GM21576 (cell line): ENCODE measurements around the gene SEMA4D.

Experiments
- ATAC-seq: cut with Tn5 transposase; IDR thresholded peaks from one replicate; pipeline ENCODE4 v1.9.1; 2021; ENCODE audit warnings: mild to moderate bottlenecking, moderate library complexity; ENCODE audit not compliant: unreplicated experiment

The SEMA4D gene

GRCh38 chr9:89448381-89448780, 49.5 kb downstream of the SEMA4D start:
- no peak for ATAC-seq

- no peak for ATAC-seq
Measured at GRCh38 chr9:89447416-89447815, 50.5 kb downstream of the SEMA4D start.

GRCh38 chr9:89446961-89447310, 51.0 kb downstream of the SEMA4D start:
- ATAC-seq, result no peak

- no peak for ATAC-seq
Measured at GRCh38 chr9:89446261-89446960, 51.5 kb downstream of the SEMA4D start.

- no peak for ATAC-seq
Measured at GRCh38 chr9:89445801-89446251, 52.1 kb downstream of the SEMA4D start.

- no peak for ATAC-seq
Measured at GRCh38 chr9:89444925-89445765, 52.8 kb downstream of the SEMA4D start.

GRCh38 chr9:89444274-89444673, 53.6 kb downstream of the SEMA4D start:
- ATAC-seq, result no peak

GRCh38 chr9:89442981-89443814, 54.7 kb downstream of the SEMA4D start:
- ATAC-seq, result peak; percentile 48

GRCh38 chr9:89442501-89442978, 55.4 kb downstream of the SEMA4D start:
- ATAC-seq, result peak; percentile 40

GRCh38 chr9:89441986-89442385, 55.9 kb downstream of the SEMA4D start:
- ATAC-seq, result no peak

- no peak for ATAC-seq
Measured at GRCh38 chr9:89441655-89441970, 56.3 kb downstream of the SEMA4D start.

GRCh38 chr9:89440951-89441654, 56.8 kb downstream of the SEMA4D start:
- no peak for ATAC-seq

- no peak for ATAC-seq
Measured at GRCh38 chr9:89440548-89440947, 57.4 kb downstream of the SEMA4D start.

GRCh38 chr9:89440046-89440445, 57.9 kb downstream of the SEMA4D start:
- ATAC-seq, result no peak

GRCh38 chr9:89439571-89439970, 58.3 kb downstream of the SEMA4D start:
- no peak for ATAC-seq

- ATAC-seq, result no peak
Measured at GRCh38 chr9:89438194-89438593, 59.7 kb downstream of the SEMA4D start.

GRCh38 chr9:89437772-89438171, 60.1 kb downstream of the SEMA4D start:
- no peak for ATAC-seq

GRCh38 chr9:89436963-89437625, 60.8 kb downstream of the SEMA4D start:
- ATAC-seq, result peak; percentile 49

- no peak for ATAC-seq
Measured at GRCh38 chr9:89436326-89436725, 61.6 kb downstream of the SEMA4D start.
